Measurements from ENCODE around the gene CDKL5. TPM values are rescaled to one million over a fixed set of nuclear protein-coding genes. Genes with fewer than 3 reads are reported as not detected.

The CDKL5 gene
- total and polyA plus RNA-seq, 7 experiments from 2014 or later = 1.2 to 7.0 (median 4.3) TPM

DNA sequence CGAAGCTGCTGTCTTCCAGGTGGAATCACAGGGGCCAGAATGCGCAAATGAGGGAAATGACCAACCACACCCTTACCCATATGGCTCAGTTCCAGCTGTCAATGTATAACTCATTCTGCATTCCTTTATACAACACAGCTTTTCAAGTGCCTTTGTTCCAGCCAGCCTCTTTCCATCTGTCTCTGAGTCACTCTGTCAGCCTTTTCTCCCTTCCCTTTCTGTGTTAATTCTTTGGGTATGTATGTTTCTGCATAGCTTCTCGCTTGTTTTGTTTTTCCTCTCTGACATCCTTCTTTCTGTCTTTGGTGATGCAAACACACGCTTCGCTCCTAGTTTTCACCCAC lies 192.0 kb downstream of the CDKL5 start:
- Mint-ChIP-seq H3K27me3 (no peaks in the 10 kb centered on the region), H3K36me3 (peaks cover 0 to 19% (median 3%) of the 10 kb centered on the region in 5 donors), H3K9me3 (no peaks in the 10 kb centered on the region), H3K4me3 (no peak overlapping the region), H3K4me1 (peaks cover 0 to 2% (median 0%) of the 10 kb centered on the region in 7 donors), H3K27ac (no peak overlapping the region)
- no peak for DNase-seq
- no peak overlapping the region for H3K4me3 ChIP-seq (ENCODE audit: low read length)
- no peak overlapping the region for H3K27ac ChIP-seq (ENCODE audit: low read depth, low read length)
- no peaks in the 10 kb centered on the region for H3K4me1 ChIP-seq (ENCODE audit: control insufficient read depth in 2 of 2, insufficient read depth in 2 of 2, low read length in 2 of 2)
- no peak for ATAC-seq
- intact Hi-C loops (cut with micrococcal nuclease) = no loop called here
- no peaks in the 10 kb centered on the region for H3K27me3 ChIP-seq (ENCODE audit: control insufficient read depth in 2 of 2, insufficient read depth in 2 of 2, low read length in 2 of 2)
- ChIA-PET POLR2A (no interaction called here), CTCF (no interaction called here)
- H3K36me3 ChIP-seq (ENCODE audit: control insufficient read depth in 2 of 3, insufficient read depth in 3 of 3, low read length in 3 of 3) = no peaks in the 10 kb centered on the region
- no peaks in the 10 kb centered on the region for H3K9me3 ChIP-seq (ENCODE audit: control insufficient read depth in 2 of 3, low read length in 3 of 3)

DNA sequence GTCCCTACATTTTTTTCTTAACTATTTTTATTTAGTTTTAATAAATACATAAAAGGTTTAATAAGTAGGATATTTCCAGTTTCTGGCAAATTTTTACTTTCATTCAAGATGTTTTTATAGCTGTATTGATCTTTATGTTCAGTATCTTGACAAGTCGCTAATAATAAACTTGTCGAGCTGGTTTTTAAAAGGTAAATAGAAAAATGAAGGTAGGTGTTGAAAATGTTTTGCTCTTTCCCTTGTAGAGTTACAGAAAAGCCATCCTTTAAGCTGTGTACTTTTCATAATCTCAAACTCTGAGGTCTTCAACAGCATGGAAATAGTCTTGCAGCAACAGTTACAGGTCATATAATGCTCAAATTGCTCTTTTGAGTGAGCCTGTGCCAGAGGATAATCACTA lies 193.9 kb downstream of the CDKL5 start:
- no peaks in the 10 kb centered on the region for H3K27me3 ChIP-seq (ENCODE audit: control insufficient read depth in 2 of 2, insufficient read depth in 2 of 2, low read length in 2 of 2)
- no peaks in the 10 kb centered on the region for H3K36me3 ChIP-seq (ENCODE audit: control insufficient read depth in 2 of 3, insufficient read depth in 3 of 3, low read length in 3 of 3)
- peaks cover 0 to 2% (median 0%) of the 10 kb centered on the region in 7 donors for H3K4me1 Mint-ChIP-seq
- ChIA-PET CTCF (interaction anchor here (0.6 kb wide), 1 partner anchor 11 kb away, joined by 3 read pairs; no protein-coding TSS in a partner anchor), POLR2A (no interaction called here)
- no peaks in the 10 kb centered on the region for H3K4me1 ChIP-seq (ENCODE audit: control insufficient read depth in 2 of 2, insufficient read depth in 2 of 2, low read length in 2 of 2)
- H3K27ac Mint-ChIP-seq = no peak overlapping the region
- H3K4me3 Mint-ChIP-seq = no peak overlapping the region
- no peaks in the 10 kb centered on the region for H3K9me3 ChIP-seq (ENCODE audit: control insufficient read depth in 2 of 3, low read length in 3 of 3)
- H3K9me3 Mint-ChIP-seq = no peaks in the 10 kb centered on the region
- peaks cover 0 to 17% (median 0%) of the 10 kb centered on the region in 5 donors for H3K36me3 Mint-ChIP-seq
- no peaks in the 10 kb centered on the region for H3K27me3 Mint-ChIP-seq
- no peak for DNase-seq
- intact Hi-C loops (cut with micrococcal nuclease) = no loop called here
- no peak overlapping the region for H3K27ac ChIP-seq (ENCODE audit: low read depth, low read length)
- no peak overlapping the region for H3K4me3 ChIP-seq (ENCODE audit: low read length)
- ATAC-seq = no peak

DNA sequence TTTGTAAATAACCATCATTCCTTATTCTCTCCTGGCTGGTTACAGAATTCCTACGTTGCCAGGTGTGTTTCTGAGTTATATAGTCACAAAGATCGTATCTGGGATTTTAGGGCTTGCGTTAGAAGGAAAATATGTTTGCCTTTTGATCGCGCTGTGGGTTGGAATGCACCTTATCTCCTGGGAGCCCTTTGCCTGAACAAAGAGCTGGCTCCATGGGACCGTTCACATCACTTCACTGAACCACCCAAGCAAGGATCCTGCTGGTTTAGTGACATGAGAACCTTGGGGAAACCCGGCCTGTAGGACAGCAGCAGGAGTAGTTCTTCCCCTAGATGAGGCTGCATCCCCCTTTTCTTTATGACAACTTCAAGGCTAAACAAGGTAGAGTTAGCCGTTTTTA lies 194.9 kb downstream of the CDKL5 start:
- H3K4me1 ChIP-seq (ENCODE audit: control insufficient read depth in 2 of 2, insufficient read depth in 2 of 2, low read length in 2 of 2) = no peaks in the 10 kb centered on the region
- ChIA-PET CTCF (no interaction called here), POLR2A (no interaction called here)
- no peak overlapping the region for H3K4me3 ChIP-seq (ENCODE audit: low read length)
- H3K9me3 Mint-ChIP-seq = no peaks in the 10 kb centered on the region
- no peak overlapping the region for H3K27ac Mint-ChIP-seq
- no peak overlapping the region for H3K4me3 Mint-ChIP-seq
- intact Hi-C loops (cut with micrococcal nuclease) = no loop called here
- peaks cover 0 to 4% (median 0%) of the 10 kb centered on the region in 3 experiments for H3K36me3 ChIP-seq (ENCODE audit: control insufficient read depth in 2 of 3, insufficient read depth in 3 of 3, low read length in 3 of 3)
- DNase-seq = no peak
- no peaks in the 10 kb centered on the region for H3K9me3 ChIP-seq (ENCODE audit: control insufficient read depth in 2 of 3, low read length in 3 of 3)
- ATAC-seq = no peak
- peaks cover 0 to 16% (median 5%) of the 10 kb centered on the region in 5 donors for H3K36me3 Mint-ChIP-seq
- H3K4me1 Mint-ChIP-seq = peaks cover 0 to 2% (median 0%) of the 10 kb centered on the region in 7 donors
- H3K27me3 Mint-ChIP-seq = no peaks in the 10 kb centered on the region
- no peak overlapping the region for H3K27ac ChIP-seq (ENCODE audit: low read depth, low read length)
- H3K27me3 ChIP-seq (ENCODE audit: control insufficient read depth in 2 of 2, insufficient read depth in 2 of 2, low read length in 2 of 2) = no peaks in the 10 kb centered on the region

DNA sequence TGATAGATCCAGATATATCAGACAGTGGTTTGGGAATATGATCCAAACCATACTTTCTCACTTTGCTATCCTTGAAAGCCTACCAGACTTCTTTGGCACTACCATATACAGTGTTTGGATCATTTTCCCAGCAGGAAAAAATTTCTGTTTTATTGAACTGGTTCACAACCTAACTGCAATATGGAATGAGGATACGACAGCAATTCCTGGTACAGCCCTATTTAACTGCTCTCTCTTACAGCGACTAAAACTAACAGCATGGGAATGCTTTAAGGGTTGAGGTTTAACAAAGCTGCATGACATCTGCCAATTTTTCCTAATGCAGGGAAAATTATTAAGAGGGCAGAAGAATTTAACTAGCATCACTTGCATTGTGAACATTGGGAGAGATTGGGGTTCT lies 199.2 kb downstream of the CDKL5 start:
- no peak for DNase-seq
- Histone ChIP-seq H3K4me1 (ENCODE audit: control insufficient read depth in 2 of 2, insufficient read depth in 2 of 2, low read length in 2 of 2) (no peaks in the 10 kb centered on the region), H3K27ac (ENCODE audit: low read depth, low read length) (no peak overlapping the region), H3K4me3 (ENCODE audit: low read length) (no peak overlapping the region), H3K27me3 (ENCODE audit: control insufficient read depth in 2 of 2, insufficient read depth in 2 of 2, low read length in 2 of 2) (no peaks in the 10 kb centered on the region), H3K9me3 (ENCODE audit: control insufficient read depth in 2 of 3, low read length in 3 of 3) (no peaks in the 10 kb centered on the region), H3K36me3 (ENCODE audit: control insufficient read depth in 2 of 3, insufficient read depth in 3 of 3, low read length in 3 of 3) (peaks cover 0 to 5% (median 0%) of the 10 kb centered on the region in 3 experiments)
- ChIA-PET POLR2A (no interaction called here), CTCF (no interaction called here)
- Mint-ChIP-seq H3K27ac (no peak overlapping the region), H3K4me1 (no peaks in the 10 kb centered on the region), H3K27me3 (no peaks in the 10 kb centered on the region), H3K4me3 (no peak overlapping the region), H3K36me3 (peaks cover 0 to 16% (median 2%) of the 10 kb centered on the region in 5 donors), H3K9me3 (no peaks in the 10 kb centered on the region)
- intact Hi-C loops (cut with micrococcal nuclease) = no loop called here
- no peak for ATAC-seq

DNA sequence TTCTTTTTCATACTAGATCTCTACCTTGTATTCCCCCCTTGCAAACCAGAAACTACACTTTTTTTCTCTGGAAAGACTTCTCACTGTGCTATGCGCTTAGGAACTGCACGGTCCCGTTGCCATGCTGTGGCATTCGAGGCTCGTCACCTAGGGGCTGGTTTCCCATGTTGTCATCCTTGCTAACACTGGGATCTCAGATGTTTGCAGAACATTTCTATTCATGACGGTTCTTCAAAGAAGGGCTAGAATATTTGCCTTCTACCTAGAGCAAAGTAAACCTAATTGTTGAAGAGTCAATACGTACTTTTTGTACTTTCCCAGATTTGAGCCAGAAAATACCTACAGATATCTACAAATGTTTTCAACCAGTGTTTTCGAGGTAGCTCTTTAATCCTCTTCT lies 205.5 kb downstream of the CDKL5 start:
- H3K9me3 ChIP-seq (ENCODE audit: control insufficient read depth in 2 of 3, low read length in 3 of 3) = no peaks in the 10 kb centered on the region
- H3K4me3 ChIP-seq (ENCODE audit: low read length) = no peak overlapping the region
- ChIA-PET POLR2A (no interaction called here), CTCF (no interaction called here)
- ATAC-seq = no peak
- Mint-ChIP-seq H3K9me3 (peaks cover 0 to 6% (median 0%) of the 10 kb centered on the region in 11 donors), H3K36me3 (peaks cover 0 to 34% (median 8%) of the 10 kb centered on the region in 5 donors), H3K4me1 (no peaks in the 10 kb centered on the region), H3K27ac (no peak overlapping the region), H3K4me3 (no peak overlapping the region), H3K27me3 (no peaks in the 10 kb centered on the region)
- no peaks in the 10 kb centered on the region for H3K36me3 ChIP-seq (ENCODE audit: control insufficient read depth in 2 of 3, insufficient read depth in 3 of 3, low read length in 3 of 3)
- no peaks in the 10 kb centered on the region for H3K4me1 ChIP-seq (ENCODE audit: control insufficient read depth in 2 of 2, insufficient read depth in 2 of 2, low read length in 2 of 2)
- H3K27me3 ChIP-seq (ENCODE audit: control insufficient read depth in 2 of 2, insufficient read depth in 2 of 2, low read length in 2 of 2) = no peaks in the 10 kb centered on the region
- no peak overlapping the region for H3K27ac ChIP-seq (ENCODE audit: low read depth, low read length)
- no peak for DNase-seq
- intact Hi-C loops (cut with micrococcal nuclease) = no loop called here

DNA sequence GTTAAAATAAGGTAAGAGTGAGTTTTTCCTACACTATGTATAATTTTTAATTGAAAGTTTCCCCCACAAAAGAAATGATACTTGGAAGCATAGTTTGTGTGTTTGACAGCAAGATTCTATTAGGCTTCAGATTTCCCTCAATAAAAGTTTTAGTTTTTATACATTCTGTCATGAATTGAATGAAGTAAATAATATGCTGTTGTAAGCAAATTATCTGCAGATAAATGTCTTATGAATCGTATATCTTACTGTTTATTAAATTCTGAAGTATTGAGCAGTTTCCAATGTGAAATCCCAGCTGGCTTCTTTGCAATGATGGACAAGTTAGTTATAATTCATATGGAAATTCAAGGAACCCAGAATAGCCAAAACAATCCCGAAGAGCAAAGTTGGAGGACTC lies 213.0 kb downstream of the CDKL5 start:
- no peak overlapping the region for H3K4me3 Mint-ChIP-seq
- no peak overlapping the region for H3K4me3 ChIP-seq (ENCODE audit: low read length)
- POLR2A ChIA-PET = no interaction called here
- no peak for DNase-seq
- H3K4me1 ChIP-seq (ENCODE audit: control insufficient read depth in 2 of 2, insufficient read depth in 2 of 2, low read length in 2 of 2) = no peaks in the 10 kb centered on the region
- no peaks in the 10 kb centered on the region for H3K27me3 Mint-ChIP-seq
- no peak overlapping the region for H3K27ac ChIP-seq (ENCODE audit: low read depth, low read length)
- H3K9me3 Mint-ChIP-seq = peaks cover 0 to 6% (median 0%) of the 10 kb centered on the region in 11 donors
- H3K4me1 Mint-ChIP-seq = no peaks in the 10 kb centered on the region
- H3K36me3 ChIP-seq (ENCODE audit: control insufficient read depth in 2 of 3, insufficient read depth in 3 of 3, low read length in 3 of 3) = no peaks in the 10 kb centered on the region
- H3K9me3 ChIP-seq (ENCODE audit: control insufficient read depth in 2 of 3, low read length in 3 of 3) = no peaks in the 10 kb centered on the region
- CTCF ChIA-PET = no interaction called here
- peaks cover 0 to 15% (median 8%) of the 10 kb centered on the region in 5 donors for H3K36me3 Mint-ChIP-seq
- intact Hi-C loops (cut with micrococcal nuclease) = no loop called here
- H3K27ac Mint-ChIP-seq = no peak overlapping the region
- no peaks in the 10 kb centered on the region for H3K27me3 ChIP-seq (ENCODE audit: control insufficient read depth in 2 of 2, insufficient read depth in 2 of 2, low read length in 2 of 2)
- ATAC-seq = no peak

DNA sequence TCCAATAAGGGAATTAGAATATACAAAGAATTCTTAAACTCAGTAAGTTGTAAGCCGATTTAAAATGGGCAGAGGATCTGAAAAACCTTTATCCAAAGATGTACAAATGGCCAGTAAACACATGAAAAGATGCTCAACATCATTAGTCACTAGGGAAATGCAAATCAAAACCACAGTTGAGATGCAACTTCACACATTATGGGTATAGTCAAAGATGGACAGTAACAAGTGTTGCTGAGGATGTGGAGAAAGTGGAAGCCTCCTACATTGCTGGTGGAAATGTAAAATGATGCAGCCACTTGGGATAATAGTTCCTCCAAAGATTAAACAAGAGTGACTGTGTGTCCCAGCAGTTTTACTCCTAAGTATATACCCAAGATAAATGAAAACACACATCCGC lies 213.9 kb downstream of the CDKL5 start:
- H3K9me3 Mint-ChIP-seq = peaks cover 0 to 6% (median 0%) of the 10 kb centered on the region in 11 donors
- Histone ChIP-seq H3K36me3 (ENCODE audit: control insufficient read depth in 2 of 3, insufficient read depth in 3 of 3, low read length in 3 of 3) (no peaks in the 10 kb centered on the region), H3K9me3 (ENCODE audit: control insufficient read depth in 2 of 3, low read length in 3 of 3) (no peaks in the 10 kb centered on the region), H3K27me3 (ENCODE audit: control insufficient read depth in 2 of 2, insufficient read depth in 2 of 2, low read length in 2 of 2) (no peaks in the 10 kb centered on the region), H3K27ac (ENCODE audit: low read depth, low read length) (no peak overlapping the region), H3K4me3 (ENCODE audit: low read length) (no peak overlapping the region), H3K4me1 (ENCODE audit: control insufficient read depth in 2 of 2, insufficient read depth in 2 of 2, low read length in 2 of 2) (no peaks in the 10 kb centered on the region)
- no peaks in the 10 kb centered on the region for H3K4me1 Mint-ChIP-seq
- CTCF ChIA-PET = no interaction called here
- peaks cover 0 to 9% (median 4%) of the 10 kb centered on the region in 5 donors for H3K36me3 Mint-ChIP-seq
- ATAC-seq = no peak
- no peak for DNase-seq
- no peak overlapping the region for H3K27ac Mint-ChIP-seq
- intact Hi-C loops (cut with micrococcal nuclease) = no loop called here
- no peaks in the 10 kb centered on the region for H3K27me3 Mint-ChIP-seq
- no peak overlapping the region for H3K4me3 Mint-ChIP-seq
- POLR2A ChIA-PET = no interaction called here
